HUDEP-2 (cell line): ENCODE measurements around the gene RCAN1.

Experiments used
- DNase-seq, 76 experiments: peaks; one replicate each; lab custom pipeline; 2025; ENCODE audit not compliant: unreplicated experiment in 76 of 76; lab: John Stamatoyannopoulos, UW

RCAN1 gene

GRCh38 chr21:34545079-34545884 lies 69.6 kb downstream of the RCAN1 start:
- DNase-seq = peak in 1 of 76 experiments; percentile 31

- DNase-seq = peak in 72 of 76 experiments; percentile 20 to 92 (median 72)
Measured at GRCh38 chr21:34544032-34544496, 70.8 kb downstream of the RCAN1 start.

GRCh38 chr21:34543017-34543416 lies 71.9 kb downstream of the RCAN1 start:
- DNase-seq = no peak

- DNase-seq = no peak
Measured at GRCh38 chr21:34540206-34540605, 74.7 kb downstream of the RCAN1 start.

GRCh38 chr21:34537838-34538237 lies 77.1 kb downstream of the RCAN1 start:
- no peak for DNase-seq

- peak in 1 of 76 experiments; percentile 3 for DNase-seq
Measured at GRCh38 chr21:34536820-34537219, 78.1 kb downstream of the RCAN1 start.

GRCh38 chr21:34536311-34536710 lies 78.6 kb downstream of the RCAN1 start:
- DNase-seq = no peak

GRCh38 chr21:34535886-34536285 lies 79.0 kb downstream of the RCAN1 start:
- DNase-seq = no peak

- peak in 1 of 76 experiments; percentile 28 for DNase-seq
Measured at GRCh38 chr21:34534522-34534921, 80.4 kb downstream of the RCAN1 start.

- DNase-seq = no peak
Measured at GRCh38 chr21:34533938-34534337, 81.0 kb downstream of the RCAN1 start.

- DNase-seq = no peak
Measured at GRCh38 chr21:34531399-34531798, 83.5 kb downstream of the RCAN1 start.

GRCh38 chr21:34530261-34530660 lies 84.7 kb downstream of the RCAN1 start:
- no peak for DNase-seq

- no peak for DNase-seq
Measured at GRCh38 chr21:34528131-34528561, 86.8 kb downstream of the RCAN1 start.

- DNase-seq = peak in 4 of 76 experiments; percentile 14 to 28 (median 20)
Measured at GRCh38 chr21:34526618-34527290, 88.2 kb downstream of the RCAN1 start.

- DNase-seq = no peak
Measured at GRCh38 chr21:34526241-34526617, 88.7 kb downstream of the RCAN1 start.

- no peak for DNase-seq
Measured at GRCh38 chr21:34524646-34525601, 90.0 kb downstream of the RCAN1 start.

GRCh38 chr21:34523019-34523555 lies 91.8 kb downstream of the RCAN1 start:
- no peak for DNase-seq

GRCh38 chr21:34522284-34522683 lies 92.6 kb downstream of the RCAN1 start:
- no peak for DNase-seq

GRCh38 chr21:34521561-34521960 lies 93.4 kb downstream of the RCAN1 start:
- no peak for DNase-seq

- DNase-seq = no peak
Measured at GRCh38 chr21:34520764-34521508, 94.0 kb downstream of the RCAN1 start.
